Measurements from ENCODE around the gene TBL3. TPM values are rescaled to one million over a fixed set of nuclear protein-coding genes. Genes with fewer than 3 reads are reported as not detected.

TBL3 gene
- total and polyA plus RNA-seq, 9 of the 15 experiments (the other 6 are each of a cell fraction or from before 2014, with no cell fraction given) = 0.97 to 117 (median 24.5) TPM

DNA sequence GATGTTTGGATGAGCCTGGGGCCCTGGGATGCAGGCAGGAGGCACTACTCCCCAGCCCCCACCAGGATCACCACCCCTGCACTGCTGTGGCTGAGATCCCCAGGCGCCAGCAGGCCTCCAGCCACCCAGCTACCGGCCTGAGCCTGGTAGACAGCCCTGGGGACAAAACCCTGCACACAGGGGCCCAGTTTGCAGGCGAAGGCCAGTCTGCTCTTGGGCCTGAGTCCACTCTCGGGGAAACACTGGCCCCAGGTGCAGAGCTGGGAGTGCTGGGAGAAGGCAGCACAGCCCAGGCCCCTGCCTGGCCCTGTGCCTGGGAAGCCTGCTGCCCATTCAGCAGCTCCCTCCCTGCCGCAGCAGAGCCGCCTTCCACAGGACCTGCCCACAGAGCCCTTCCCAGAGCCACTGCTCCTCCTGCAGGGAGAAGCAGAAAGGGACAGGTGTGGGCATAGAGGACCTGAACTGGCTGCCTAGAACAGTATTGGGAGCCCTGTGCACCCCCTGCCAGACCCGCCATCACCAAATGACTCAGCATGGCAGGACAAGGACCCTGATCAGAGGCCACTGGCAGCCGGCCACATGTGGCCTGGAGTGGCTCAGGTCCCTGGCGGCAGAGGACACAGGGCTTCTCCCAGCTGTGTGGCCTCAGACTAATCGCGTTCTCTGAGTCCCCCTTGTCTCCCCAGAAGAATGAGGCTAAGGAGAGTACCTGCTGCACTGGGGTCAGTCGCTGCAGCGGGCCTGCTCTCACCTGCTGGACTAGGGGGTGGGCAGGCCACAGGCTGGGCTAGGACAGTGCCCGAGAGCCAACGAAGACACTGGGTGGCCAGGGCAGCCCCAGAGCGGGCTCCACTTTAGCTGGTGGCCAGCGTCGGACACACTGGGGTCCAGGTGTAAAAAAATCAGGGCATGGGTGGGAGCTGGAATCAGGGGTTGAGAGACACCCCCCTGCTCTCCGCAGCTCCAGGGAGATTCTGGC is 39.5 kb upstream of the TBL3 start (continued):
- TF ChIP-seq ZFX (CRISPR knock-in tag; IDR thresholded peaks at IDR 0.05) (0 out of 2 replicates have a peak, but pooled peaks have one; percentile 7), EHMT2 (IDR thresholded peaks at IDR 0.05) (no peak)
- TF ChIP-seq, protein P1, sequence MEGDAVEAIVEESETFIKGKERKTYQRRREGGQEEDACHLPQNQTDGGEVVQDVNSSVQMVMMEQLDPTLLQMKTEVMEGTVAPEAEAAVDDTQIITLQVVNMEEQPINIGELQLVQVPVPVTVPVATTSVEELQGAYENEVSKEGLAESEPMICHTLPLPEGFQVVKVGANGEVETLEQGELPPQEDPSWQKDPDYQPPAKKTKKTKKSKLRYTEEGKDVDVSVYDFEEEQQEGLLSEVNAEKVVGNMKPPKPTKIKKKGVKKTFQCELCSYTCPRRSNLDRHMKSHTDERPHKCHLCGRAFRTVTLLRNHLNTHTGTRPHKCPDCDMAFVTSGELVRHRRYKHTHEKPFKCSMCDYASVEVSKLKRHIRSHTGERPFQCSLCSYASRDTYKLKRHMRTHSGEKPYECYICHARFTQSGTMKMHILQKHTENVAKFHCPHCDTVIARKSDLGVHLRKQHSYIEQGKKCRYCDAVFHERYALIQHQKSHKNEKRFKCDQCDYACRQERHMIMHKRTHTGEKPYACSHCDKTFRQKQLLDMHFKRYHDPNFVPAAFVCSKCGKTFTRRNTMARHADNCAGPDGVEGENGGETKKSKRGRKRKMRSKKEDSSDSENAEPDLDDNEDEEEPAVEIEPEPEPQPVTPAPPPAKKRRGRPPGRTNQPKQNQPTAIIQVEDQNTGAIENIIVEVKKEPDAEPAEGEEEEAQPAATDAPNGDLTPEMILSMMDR (IDR thresholded peaks at IDR 0.05 in 2 of 3, conservative IDR thresholded peaks at IDR 0.05 in 1 of 3; ENCODE audit: insufficient read depth in 2 of 3, low read depth in 1 of 3, low read length in 3 of 3) = peak in 1 of 3 experiments; percentile 31; a peak in 1 of 6 replicates
- TF ChIP-seq, protein P2, sequence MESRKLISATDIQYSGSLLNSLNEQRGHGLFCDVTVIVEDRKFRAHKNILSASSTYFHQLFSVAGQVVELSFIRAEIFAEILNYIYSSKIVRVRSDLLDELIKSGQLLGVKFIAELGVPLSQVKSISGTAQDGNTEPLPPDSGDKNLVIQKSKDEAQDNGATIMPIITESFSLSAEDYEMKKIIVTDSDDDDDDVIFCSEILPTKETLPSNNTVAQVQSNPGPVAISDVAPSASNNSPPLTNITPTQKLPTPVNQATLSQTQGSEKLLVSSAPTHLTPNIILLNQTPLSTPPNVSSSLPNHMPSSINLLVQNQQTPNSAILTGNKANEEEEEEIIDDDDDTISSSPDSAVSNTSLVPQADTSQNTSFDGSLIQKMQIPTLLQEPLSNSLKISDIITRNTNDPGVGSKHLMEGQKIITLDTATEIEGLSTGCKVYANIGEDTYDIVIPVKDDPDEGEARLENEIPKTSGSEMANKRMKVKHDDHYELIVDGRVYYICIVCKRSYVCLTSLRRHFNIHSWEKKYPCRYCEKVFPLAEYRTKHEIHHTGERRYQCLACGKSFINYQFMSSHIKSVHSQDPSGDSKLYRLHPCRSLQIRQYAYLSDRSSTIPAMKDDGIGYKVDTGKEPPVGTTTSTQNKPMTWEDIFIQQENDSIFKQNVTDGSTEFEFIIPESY (CRISPR knock-in tag; IDR thresholded peaks at IDR 0.05) = 0 out of 2 replicates have a peak, but pooled peaks have one; percentile 27
